ENCODE results near the gene HEPN1.

DNA sequence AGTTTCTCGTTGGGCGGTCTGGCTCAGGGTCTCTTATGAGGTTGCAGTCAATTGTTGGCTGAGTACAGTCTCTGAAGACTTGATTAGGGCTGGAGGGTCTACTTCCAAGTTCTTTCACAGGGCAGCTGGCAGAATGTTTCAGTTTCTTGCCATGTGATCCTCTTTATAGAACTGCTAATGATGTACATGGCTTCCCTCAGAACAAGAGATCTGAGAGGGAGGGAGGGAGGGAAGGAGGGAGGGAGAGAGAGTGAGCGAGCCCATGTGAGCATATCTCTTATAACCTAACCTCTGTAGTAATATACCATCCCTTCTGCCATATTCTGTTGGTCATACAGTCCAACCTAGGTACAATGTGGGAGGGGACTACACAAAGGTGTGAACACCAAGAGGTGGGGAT, 32.3 kb downstream of the HEPN1 start:
- TF ChIP-seq CTCF (IDR thresholded peaks at IDR 0.05) (no peak), EZH2 (IDR thresholded peaks at IDR 0.05) (no peak), EZH2phosphoT487 (IDR thresholded peaks at IDR 0.05) (no peak)

Measured in neural progenitor cell (in vitro differentiated cells).